D721Med (cell line): ENCODE data around the gene IRF8.

Source experiments
- DNase-seq: peaks from one replicate; pipeline ENCODE4 v3.0.0; 2011; ENCODE audit warnings: low spot score; ENCODE audit not compliant: insufficient read length
- FAIRE-seq: peaks from 2 replicates; lab custom pipeline; 2011; peaks lifted over from hg19 to GRCh38; lab: Jason Lieb, UNC
- CTCF ChIP-seq: IDR thresholded peaks from 2 replicates; pipeline ENCODE4 v1.5.1; 2012; ENCODE audit warnings: mild to moderate bottlenecking, control low read depth; ENCODE audit not compliant: insufficient read depth; ENCODE audit errors: missing control alignments

The IRF8 gene

GRCh38 chr16:85914423-85914794 is 15.4 kb downstream of the IRF8 start:
- DNase-seq (no peak), FAIRE-seq (no peak)
- no peak for TF ChIP-seq CTCF

GRCh38 chr16:85915125-85915845 is 16.3 kb downstream of the IRF8 start:
- FAIRE-seq, result no peak
- no peak for TF ChIP-seq CTCF
- no peak for DNase-seq

GRCh38 chr16:85916141-85916890 is 17.4 kb downstream of the IRF8 start:
- FAIRE-seq (no peak), DNase-seq (no peak)
- TF ChIP-seq CTCF, result no peak

GRCh38 chr16:85917012-85917411 is 18.1 kb downstream of the IRF8 start:
- no peak for TF ChIP-seq CTCF
- DNase-seq (no peak), FAIRE-seq (no peak)

- DNase-seq (no peak), FAIRE-seq (no peak)
- TF ChIP-seq CTCF, result no peak
These were observed 19.0 kb downstream of the IRF8 start for GRCh38 chr16:85917959-85918358.

GRCh38 chr16:85918436-85918835 is 19.5 kb downstream of the IRF8 start:
- DNase-seq, result no peak
- FAIRE-seq, result no peak
- TF ChIP-seq CTCF, result no peak
